Spleen (tissue), 7 donors: ENCODE data around the gene MUTYH.

Source experiments
- POLR2A ChIP-seq, 3 donors: fragments of 450-650 bp; IDR thresholded peaks; one replicate each; pipeline ENCODE4 v1.5.1; 2017; ENCODE audit warnings: antibody characterized with exemption in 3 of 3, mild to moderate bottlenecking in 1 of 3
- POLR2AphosphoS5 ChIP-seq, 3 donors: sonication (generic); formaldehyde crosslinking; IDR thresholded peaks; one replicate each; pipeline ENCODE4 v1.5.1; 2017; ENCODE audit warnings: antibody characterized with exemption in 3 of 3
- TF ChIP-seq, protein P1 (sequence below), 11 experiments: fragments of 200-600 bp in 7 of 11; fragments of 450-650 bp in 4 of 11; sonication (generic) in 4 of 11; IDR thresholded peaks in 8 of 11; conservative IDR thresholded peaks in 3 of 11; 1 replicate in 7 of 11; 2 replicates in 4 of 11; pipeline versions ENCODE4 v1.4.0 to v1.8.0; 2016 to 2021; ENCODE audit warnings: antibody characterized with exemption in 11 of 11, inconsistent platforms in 4 of 11, mild to moderate bottlenecking in 1 of 11
- donor health status: DM: no; HTN: no; CAD: no; lungs with moderate emphysema.
- donor health status: DM: no; HTN: no; CAD: no.
- donor health status: DM: no; HTN: no; CAD: no.

- TF ChIP-seq, protein P1, sequence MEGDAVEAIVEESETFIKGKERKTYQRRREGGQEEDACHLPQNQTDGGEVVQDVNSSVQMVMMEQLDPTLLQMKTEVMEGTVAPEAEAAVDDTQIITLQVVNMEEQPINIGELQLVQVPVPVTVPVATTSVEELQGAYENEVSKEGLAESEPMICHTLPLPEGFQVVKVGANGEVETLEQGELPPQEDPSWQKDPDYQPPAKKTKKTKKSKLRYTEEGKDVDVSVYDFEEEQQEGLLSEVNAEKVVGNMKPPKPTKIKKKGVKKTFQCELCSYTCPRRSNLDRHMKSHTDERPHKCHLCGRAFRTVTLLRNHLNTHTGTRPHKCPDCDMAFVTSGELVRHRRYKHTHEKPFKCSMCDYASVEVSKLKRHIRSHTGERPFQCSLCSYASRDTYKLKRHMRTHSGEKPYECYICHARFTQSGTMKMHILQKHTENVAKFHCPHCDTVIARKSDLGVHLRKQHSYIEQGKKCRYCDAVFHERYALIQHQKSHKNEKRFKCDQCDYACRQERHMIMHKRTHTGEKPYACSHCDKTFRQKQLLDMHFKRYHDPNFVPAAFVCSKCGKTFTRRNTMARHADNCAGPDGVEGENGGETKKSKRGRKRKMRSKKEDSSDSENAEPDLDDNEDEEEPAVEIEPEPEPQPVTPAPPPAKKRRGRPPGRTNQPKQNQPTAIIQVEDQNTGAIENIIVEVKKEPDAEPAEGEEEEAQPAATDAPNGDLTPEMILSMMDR (IDR thresholded peaks at IDR 0.05 in 8 of 11, conservative IDR thresholded peaks at IDR 0.05 in 3 of 11), result no peak
- TF ChIP-seq POLR2A (IDR thresholded peaks at IDR 0.05), result no peak
- TF ChIP-seq POLR2AphosphoS5 (IDR thresholded peaks at IDR 0.05), result no peak
Measured at GRCh38 chr1:45337630-45338325, 2.5 kb downstream of the MUTYH start.
